Measurements from ENCODE around the gene CTR9.

CTR9 gene

DNA sequence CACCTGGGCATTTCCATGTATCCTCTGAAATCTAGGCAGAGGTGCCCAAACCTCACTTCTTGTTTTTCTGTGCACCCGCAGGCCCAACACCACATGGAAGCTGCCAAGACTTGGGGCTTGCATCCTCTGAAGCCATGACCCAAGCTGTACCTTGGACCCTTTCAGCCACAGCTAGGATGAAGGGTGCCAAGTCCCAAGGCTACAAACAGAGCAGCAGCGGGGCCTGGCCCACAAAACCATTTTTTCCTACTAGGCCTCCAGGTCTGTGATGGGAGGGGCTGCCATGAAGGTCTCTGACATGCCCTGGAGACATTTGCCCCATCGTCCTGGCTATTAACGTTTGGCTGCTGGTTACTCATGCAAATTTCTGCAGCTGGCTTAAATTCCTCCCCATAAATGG lies 78.1 kb downstream of the CTR9 start:
- no peak for DNase-seq
